Uterus (tissue), 4 donors: ENCODE results near the gene SP140. TPM values are rescaled to one million over a fixed set of nuclear protein-coding genes. Genes with fewer than 3 reads are reported as not detected.
"Not testable (repeated sequence)": the region's sequence is repeated elsewhere in the genome, so short reads cannot be mapped to it uniquely, and the experiment has no call there.

ENCODE experiments used
- DNase-seq, 2 donors: peaks; one replicate each; pipeline ENCODE4 v3.0.0-alpha.2; 2019 to 2020
- H3K27ac ChIP-seq, 2 donors: fragments of 200-600 bp; sonication (generic); 1 replicate in 1 of 2; 2 replicates in 1 of 2; pipeline ENCODE4 v1.5.1; 2016 to 2018
- H3K27me3 ChIP-seq, 2 donors: fragments of 200-600 bp; sonication (generic); one replicate each; pipeline ENCODE4 v1.5.1; 2018 to 2019; ENCODE audit warnings: control low read depth in 1 of 2
- H3K36me3 ChIP-seq, 2 donors: fragments of 200-600 bp; sonication (generic); one replicate each; pipeline ENCODE4 v1.5.1; 2019; ENCODE audit warnings: control low read depth in 1 of 2
- H3K4me1 ChIP-seq, 2 donors: fragments of 200-600 bp; sonication (generic); one replicate each; pipeline ENCODE4 v1.5.1; 2018 to 2019; ENCODE audit warnings: control low read depth in 1 of 2
- H3K4me3 ChIP-seq, 2 donors: fragments of 200-600 bp; sonication (generic); 1 replicate in 1 of 2; 2 replicates in 1 of 2; pipeline ENCODE4 v1.5.1; 2018 to 2019; ENCODE audit warnings: mild to moderate bottlenecking in 1 of 2
- H3K9me3 ChIP-seq, 2 donors: fragments of 200-600 bp; sonication (generic); one replicate each; pipeline ENCODE4 v1.5.1; 2019; ENCODE audit warnings: control low read depth in 1 of 2
- POLR2A ChIP-seq, 2 donors: fragments of 450-650 bp; IDR thresholded peaks; one replicate each; pipeline ENCODE4 v1.6.1; 2016; ENCODE audit warnings: antibody characterized with exemption in 2 of 2, mild to moderate bottlenecking in 1 of 2, moderate library complexity in 1 of 2
- intact Hi-C: fragments of 100-400 bp; cut with DNase I; formaldehyde crosslinking; loops from one replicate; pipeline ENCODE4 v1.15.1; 2023; ENCODE audit warnings: low total_unique reads
- total RNA-seq, 4 donors: library from RNA; depleted of rRNA in 3 of 4; stranded (reverse); fragments of >200 nt in 3 of 4; gene quantifications; one replicate each; pipeline versions ENCODE4 v1.1.0 to v1.2.4, GENCODE V29; 2014 to 2023
- TF ChIP-seq, protein P1 (sequence below), 4 experiments: fragments of 200-600 bp in 2 of 4; fragments of 450-650 bp in 2 of 4; sonication (generic) in 2 of 4; IDR thresholded peaks; one replicate each; pipeline ENCODE4 v1.5.1; 2016 to 2019; ENCODE audit warnings: antibody characterized with exemption in 4 of 4, mild to moderate bottlenecking in 2 of 4, moderate library complexity in 1 of 4
- donor health status: DM: yes; HTN: yes; CAD: no.

SP140 gene
- total RNA-seq, 4 donors from 2014 or later, result 0.77 to 1.1 (median 0.97) TPM; not detected in 1

DNA sequence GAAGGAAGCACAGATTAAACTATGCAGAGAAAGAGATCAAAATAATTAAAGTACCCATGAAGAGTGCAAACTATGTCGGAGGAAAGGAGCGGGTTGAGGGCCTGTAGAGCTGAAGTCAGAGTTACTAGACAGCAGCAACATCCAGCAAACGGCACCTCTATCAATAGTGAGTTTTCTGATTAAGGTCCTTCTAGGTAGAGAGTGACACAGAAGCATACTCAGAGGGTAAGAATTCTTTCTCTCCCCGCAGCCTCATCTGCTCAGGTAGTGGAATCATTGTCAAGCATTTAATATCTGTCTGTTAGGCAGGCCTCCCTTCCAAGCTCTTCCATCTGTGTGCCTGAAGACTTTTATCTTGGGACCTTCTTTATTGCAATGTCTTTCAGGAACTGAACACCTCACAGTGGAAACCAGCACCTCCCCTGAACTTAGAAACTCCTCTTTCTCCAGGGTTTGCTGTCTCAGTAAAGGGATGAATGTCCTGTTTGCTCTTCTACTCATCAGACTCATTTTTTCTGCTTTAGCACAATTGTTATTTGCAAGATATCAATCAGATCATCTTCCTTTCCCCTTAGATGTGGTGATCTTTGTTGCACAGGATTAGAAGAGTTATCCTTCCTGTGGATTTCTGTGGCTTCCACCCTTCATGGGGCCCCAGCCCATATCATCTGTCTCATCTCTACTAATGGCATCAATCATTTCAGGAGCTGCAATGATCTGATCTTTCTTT, 28.8 kb downstream of the SP140 start:
- Histone ChIP-seq H3K27me3 (no peaks in the 10 kb centered on the region), H3K4me3 (no peak overlapping the region), H3K36me3 (no peaks in the 10 kb centered on the region), H3K4me1 (no peaks in the 10 kb centered on the region), H3K27ac (no peak overlapping the region), H3K9me3 (no peaks in the 10 kb centered on the region)
- TF ChIP-seq POLR2A (IDR thresholded peaks at IDR 0.05), result no peak
- TF ChIP-seq, protein P1, sequence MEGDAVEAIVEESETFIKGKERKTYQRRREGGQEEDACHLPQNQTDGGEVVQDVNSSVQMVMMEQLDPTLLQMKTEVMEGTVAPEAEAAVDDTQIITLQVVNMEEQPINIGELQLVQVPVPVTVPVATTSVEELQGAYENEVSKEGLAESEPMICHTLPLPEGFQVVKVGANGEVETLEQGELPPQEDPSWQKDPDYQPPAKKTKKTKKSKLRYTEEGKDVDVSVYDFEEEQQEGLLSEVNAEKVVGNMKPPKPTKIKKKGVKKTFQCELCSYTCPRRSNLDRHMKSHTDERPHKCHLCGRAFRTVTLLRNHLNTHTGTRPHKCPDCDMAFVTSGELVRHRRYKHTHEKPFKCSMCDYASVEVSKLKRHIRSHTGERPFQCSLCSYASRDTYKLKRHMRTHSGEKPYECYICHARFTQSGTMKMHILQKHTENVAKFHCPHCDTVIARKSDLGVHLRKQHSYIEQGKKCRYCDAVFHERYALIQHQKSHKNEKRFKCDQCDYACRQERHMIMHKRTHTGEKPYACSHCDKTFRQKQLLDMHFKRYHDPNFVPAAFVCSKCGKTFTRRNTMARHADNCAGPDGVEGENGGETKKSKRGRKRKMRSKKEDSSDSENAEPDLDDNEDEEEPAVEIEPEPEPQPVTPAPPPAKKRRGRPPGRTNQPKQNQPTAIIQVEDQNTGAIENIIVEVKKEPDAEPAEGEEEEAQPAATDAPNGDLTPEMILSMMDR (IDR thresholded peaks at IDR 0.05), result no peak
- DNase-seq, result no peak
- intact Hi-C loops, result no loop called here

DNA sequence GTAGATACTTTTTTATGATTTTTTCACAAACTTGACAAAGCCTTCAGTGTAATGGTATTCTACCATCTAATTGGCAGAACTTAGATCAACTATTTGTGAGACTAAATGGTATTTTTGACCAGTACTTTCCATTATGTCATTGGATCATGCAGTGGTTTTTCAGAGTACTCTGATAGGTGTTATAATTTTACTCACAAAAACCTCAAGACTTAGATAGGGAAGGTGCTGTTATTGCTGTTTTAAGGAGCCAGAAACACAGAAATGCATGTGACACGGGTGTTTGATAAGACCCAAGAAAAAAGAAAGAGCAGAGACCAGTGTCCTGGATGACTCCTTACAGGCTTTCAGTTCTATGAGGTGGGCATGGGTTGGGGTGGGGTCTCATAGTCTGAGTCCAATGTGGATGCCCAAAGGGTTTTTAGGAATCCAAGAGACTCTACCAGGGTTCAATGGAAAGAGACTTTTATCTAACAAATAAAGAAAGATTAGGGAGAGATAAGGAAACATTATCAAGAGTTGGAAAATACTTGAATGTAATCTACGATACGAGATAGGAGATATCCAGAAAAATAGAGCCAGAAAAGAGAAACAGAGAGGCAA, 31.3 kb downstream of the SP140 start:
- H3K27ac ChIP-seq, result no peak overlapping the region
- H3K4me1 ChIP-seq, result no peaks in the 10 kb centered on the region
- no peak for DNase-seq
- H3K27me3 ChIP-seq, result no peaks in the 10 kb centered on the region
- no peak overlapping the region for H3K4me3 ChIP-seq
- intact Hi-C loops, result no loop called here
- TF ChIP-seq, protein P1 (IDR thresholded peaks at IDR 0.05), result no peak
- TF ChIP-seq POLR2A (IDR thresholded peaks at IDR 0.05), result no peak
- no peaks in the 10 kb centered on the region for H3K9me3 ChIP-seq
- no peaks in the 10 kb centered on the region for H3K36me3 ChIP-seq

GRCh38 chr2:230258483-230258882, 32.9 kb downstream of the SP140 start:
- no peak overlapping the region for H3K4me3 ChIP-seq
- no peaks in the 10 kb centered on the region for H3K36me3 ChIP-seq
- intact Hi-C loops, result no loop called here
- no peaks in the 10 kb centered on the region for H3K9me3 ChIP-seq
- H3K27me3 ChIP-seq, result no peaks in the 10 kb centered on the region
- H3K27ac ChIP-seq, result no peak overlapping the region
- H3K4me1 ChIP-seq, result no peaks in the 10 kb centered on the region
- DNase-seq, result no peak
- TF ChIP-seq, protein P1 (IDR thresholded peaks at IDR 0.05), result no peak
- no peak for TF ChIP-seq POLR2A (IDR thresholded peaks at IDR 0.05)

DNA sequence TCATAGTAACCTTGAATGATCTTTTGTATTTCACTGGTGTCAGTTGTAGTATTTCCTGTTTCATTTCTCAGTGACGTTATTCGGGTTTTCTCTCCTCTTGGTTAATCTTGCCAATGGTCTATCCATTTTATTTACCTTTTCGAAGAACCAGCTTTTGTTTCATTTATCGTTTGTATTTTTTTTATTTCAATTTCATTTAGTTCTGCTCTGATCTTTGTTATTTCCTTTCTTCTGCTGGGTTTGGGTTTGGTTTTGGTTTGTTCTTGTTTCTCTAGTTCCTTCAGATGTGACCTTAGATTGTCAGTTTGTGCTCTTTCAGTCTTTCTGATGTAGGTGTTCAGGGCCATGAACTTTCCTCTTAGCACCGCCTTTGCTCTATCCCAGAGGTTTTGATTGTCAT, 36.7 kb downstream of the SP140 start:
- no peak for DNase-seq
- H3K4me3 ChIP-seq, result no peak overlapping the region
- no peaks in the 10 kb centered on the region for H3K36me3 ChIP-seq
- no peaks in the 10 kb centered on the region for H3K9me3 ChIP-seq
- no peak overlapping the region for H3K27ac ChIP-seq
- no peaks in the 10 kb centered on the region for H3K27me3 ChIP-seq
- TF ChIP-seq, protein P1 (IDR thresholded peaks at IDR 0.05), result no peak
- no peak for TF ChIP-seq POLR2A (IDR thresholded peaks at IDR 0.05)
- intact Hi-C loops, result no loop called here
- H3K4me1 ChIP-seq, result no peaks in the 10 kb centered on the region

GRCh38 chr2:230264945-230265344, 39.4 kb downstream of the SP140 start:
- H3K4me3 ChIP-seq, DNase-seq, H3K27ac ChIP-seq, H3K9me3 ChIP-seq, H3K4me1 ChIP-seq, H3K27me3 ChIP-seq, intact Hi-C loops, H3K36me3 ChIP-seq: not testable (repeated sequence)
